HEK293T (cell line): ENCODE data around the gene THAP11.

Experiments
- ARNT ChIP-seq: fragments of 450-650 bp; IDR thresholded peaks from 2 replicates; pipeline ENCODE4 v1.6.1; 2017; ENCODE audit warnings: mild to moderate bottlenecking
- BHLHE40 ChIP-seq: fragments of 450-650 bp; IDR thresholded peaks from 2 replicates; pipeline ENCODE4 v1.6.1; 2016; ENCODE audit warnings: mild to moderate bottlenecking, moderate library complexity, borderline replicate concordance
- CTBP1 ChIP-seq: fragments of 450-650 bp; IDR thresholded peaks from 2 replicates; pipeline ENCODE4 v1.6.1; 2016; ENCODE audit warnings: borderline replicate concordance
- ELF4 ChIP-seq: fragments of 450-650 bp; IDR thresholded peaks from 2 replicates; pipeline ENCODE4 v1.6.1; 2017; ENCODE audit warnings: antibody characterized with exemption
- FOXA1 ChIP-seq: fragments of 450-650 bp; IDR thresholded peaks from 2 replicates; pipeline ENCODE4 v1.6.1; 2016; ENCODE audit warnings: mild to moderate bottlenecking
- FOXK2 ChIP-seq: fragments of 450-650 bp; IDR thresholded peaks from 2 replicates; pipeline ENCODE4 v1.6.1; 2016; ENCODE audit warnings: mild to moderate bottlenecking
- FOXM1 ChIP-seq: fragments of 450-650 bp; IDR thresholded peaks from 2 replicates; pipeline ENCODE4 v1.6.1; 2017; ENCODE audit warnings: mild to moderate bottlenecking, borderline replicate concordance
- L3MBTL2 ChIP-seq: fragments of 450-650 bp; conservative IDR thresholded peaks from 2 replicates; pipeline ENCODE4 v1.6.1; 2016; ENCODE audit warnings: mild to moderate bottlenecking
- LEF1 ChIP-seq: fragments of 450-650 bp; IDR thresholded peaks from 2 replicates; pipeline ENCODE4 v1.6.1; 2017; ENCODE audit warnings: mild to moderate bottlenecking, borderline replicate concordance
- SP1 ChIP-seq: fragments of 450-650 bp; IDR thresholded peaks from 2 replicates; pipeline ENCODE4 v1.6.1; 2017
- SUZ12 ChIP-seq: fragments of 450-650 bp; IDR thresholded peaks from 2 replicates; pipeline ENCODE4 v1.6.1; 2016; ENCODE audit warnings: mild to moderate bottlenecking
- TARDBP ChIP-seq: fragments of 450-650 bp; IDR thresholded peaks from 2 replicates; pipeline ENCODE4 v1.6.1; 2016
- ZNF384 ChIP-seq: fragments of 450-650 bp; IDR thresholded peaks from 2 replicates; pipeline ENCODE4 v1.6.1; 2016

DNA sequence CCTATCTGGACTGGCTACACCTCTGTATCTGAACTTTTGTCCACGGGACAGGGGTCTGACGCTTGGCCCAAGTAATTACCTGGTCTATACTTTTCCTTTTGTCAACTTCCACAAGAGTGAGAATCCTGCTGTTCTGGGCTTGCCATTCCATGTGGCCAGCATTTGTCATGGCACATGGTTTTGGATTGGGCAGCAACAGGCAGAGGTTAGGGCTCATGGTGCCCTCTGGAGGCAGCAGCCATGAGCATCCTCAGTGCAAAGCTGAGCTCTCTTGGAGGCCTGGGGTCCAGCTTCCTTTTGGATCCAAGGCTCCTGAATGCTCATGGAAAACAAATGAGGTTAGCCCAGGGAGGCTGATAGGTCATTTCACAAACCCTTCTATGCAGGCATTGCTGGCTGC, 23.2 kb downstream of the THAP11 start:
- TF ChIP-seq FOXK2 (no peak), ZNF384 (no peak), SP1 (no peak), CTBP1 (no peak), FOXM1 (no peak), ELF4 (no peak), ARNT (no peak), TARDBP (no peak), BHLHE40 (no peak), FOXA1 (no peak), SUZ12 (no peak), L3MBTL2 (no peak), LEF1 (no peak)
